ENCODE results near the gene TNFAIP8L1. TPM values are rescaled to one million over a fixed set of nuclear protein-coding genes. Genes with fewer than 3 reads are reported as not detected.
A peak's percentile ranks its signal among the peaks of the same experiment; 100 is the strongest.

The TNFAIP8L1 gene
- total RNA-seq, 1 experiment from 2014 or later, result 21.8 TPM

GRCh38 chr19:4622695-4623421 is 16.5 kb upstream of the TNFAIP8L1 start:
- no TSS peak for BruUV-seq (replicated peaks)
- Mint-ChIP-seq H3K4me1 (ENCODE audit: low read depth, unreplicated experiment) (no peaks in the 10 kb centered on the region), H3K27me3 (ENCODE audit: insufficient read depth, unreplicated experiment) (peaks cover 7% of the 10 kb centered on the region), H3K27ac (ENCODE audit: unreplicated experiment) (no peak overlapping the region), H3K9me3 (ENCODE audit: unreplicated experiment) (no peaks in the 10 kb centered on the region), H3K36me3 (ENCODE audit: insufficient read depth, unreplicated experiment) (no peaks in the 10 kb centered on the region), H3K4me3 (ENCODE audit: unreplicated experiment) (no peak overlapping the region)
- no peaks in the 10 kb centered on the region for H3K27me3 ChIP-seq (replicated peaks; ENCODE audit: control insufficient read depth, insufficient read depth, low read length)
- TF ChIP-seq, protein P1, sequence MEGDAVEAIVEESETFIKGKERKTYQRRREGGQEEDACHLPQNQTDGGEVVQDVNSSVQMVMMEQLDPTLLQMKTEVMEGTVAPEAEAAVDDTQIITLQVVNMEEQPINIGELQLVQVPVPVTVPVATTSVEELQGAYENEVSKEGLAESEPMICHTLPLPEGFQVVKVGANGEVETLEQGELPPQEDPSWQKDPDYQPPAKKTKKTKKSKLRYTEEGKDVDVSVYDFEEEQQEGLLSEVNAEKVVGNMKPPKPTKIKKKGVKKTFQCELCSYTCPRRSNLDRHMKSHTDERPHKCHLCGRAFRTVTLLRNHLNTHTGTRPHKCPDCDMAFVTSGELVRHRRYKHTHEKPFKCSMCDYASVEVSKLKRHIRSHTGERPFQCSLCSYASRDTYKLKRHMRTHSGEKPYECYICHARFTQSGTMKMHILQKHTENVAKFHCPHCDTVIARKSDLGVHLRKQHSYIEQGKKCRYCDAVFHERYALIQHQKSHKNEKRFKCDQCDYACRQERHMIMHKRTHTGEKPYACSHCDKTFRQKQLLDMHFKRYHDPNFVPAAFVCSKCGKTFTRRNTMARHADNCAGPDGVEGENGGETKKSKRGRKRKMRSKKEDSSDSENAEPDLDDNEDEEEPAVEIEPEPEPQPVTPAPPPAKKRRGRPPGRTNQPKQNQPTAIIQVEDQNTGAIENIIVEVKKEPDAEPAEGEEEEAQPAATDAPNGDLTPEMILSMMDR (IDR thresholded peaks at IDR 0.05; ENCODE audit: insufficient read depth in 1 of 2, low read depth in 1 of 2, low read length in 1 of 2, severe bottlenecking in 1 of 2, unreplicated experiment in 1 of 2), result peak in 1 of 2 experiments; percentile 38
- H3K4me1 ChIP-seq, result peaks cover 9% of the 10 kb centered on the region; the same call in 1 of the 2 replicates
- peak; percentile 56 to 59 for DNase-seq
- H3K36me3 ChIP-seq (ENCODE audit: control insufficient read depth, insufficient read depth, low read length), result no peaks in the 10 kb centered on the region
- ChIA-PET CTCF (interaction anchor here (0.6 to 1.1 kb wide), 3 partner anchors 11 to 33 kb away, joined by 3 to 4 read pairs (median 3); no protein-coding TSS in a partner anchor), POLR2A (no interaction called here)
- no peaks in the 10 kb centered on the region for H3K9me3 ChIP-seq
- H3K4me3 ChIP-seq (ENCODE audit: low read depth, low read length), result no peak overlapping the region
- intact Hi-C loops (cut with micrococcal nuclease; ENCODE audit: unreplicated experiment), result loop anchor here (5.0 kb wide), 1 partner anchor 36 kb away; no protein-coding TSS in a partner anchor

DNA sequence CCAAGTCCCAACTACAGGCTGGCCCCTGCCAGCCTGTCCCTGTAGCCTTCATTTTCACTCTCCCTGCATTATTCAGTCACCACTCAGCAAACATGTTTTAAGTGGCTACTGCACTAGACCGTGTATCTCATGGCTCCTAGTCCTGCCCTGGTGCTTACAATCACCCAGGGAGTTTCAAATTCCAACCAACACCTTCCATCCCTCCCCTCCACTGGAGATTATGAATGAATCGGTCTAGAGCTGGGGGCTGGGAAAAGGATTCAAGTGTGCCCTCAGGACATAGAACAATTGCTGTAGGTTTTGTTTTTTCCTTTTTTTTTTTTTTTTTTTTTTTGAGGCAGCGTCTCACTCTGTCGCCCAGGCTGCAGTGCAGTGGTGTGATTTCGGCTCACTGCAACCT is 15.0 kb upstream of the TNFAIP8L1 start:
- POLR2A ChIA-PET, result interaction anchor here (0.6 kb wide), 1 partner anchor 50 kb away, joined by 5 read pairs; no protein-coding TSS in a partner anchor
- no TSS peak for BruUV-seq (replicated peaks)
- Histone ChIP-seq H3K27me3 (replicated peaks; ENCODE audit: control insufficient read depth, insufficient read depth, low read length) (no peaks in the 10 kb centered on the region), H3K9me3 (no peaks in the 10 kb centered on the region), H3K4me3 (ENCODE audit: low read depth, low read length) (no peak overlapping the region), H3K36me3 (ENCODE audit: control insufficient read depth, insufficient read depth, low read length) (no peaks in the 10 kb centered on the region), H3K4me1 (peaks cover 9% of the 10 kb centered on the region; the same call in 1 of the 2 replicates)
- Mint-ChIP-seq H3K9me3 (ENCODE audit: unreplicated experiment) (no peaks in the 10 kb centered on the region), H3K36me3 (ENCODE audit: insufficient read depth, unreplicated experiment) (no peaks in the 10 kb centered on the region), H3K27me3 (ENCODE audit: insufficient read depth, unreplicated experiment) (peaks cover 3% of the 10 kb centered on the region), H3K4me3 (ENCODE audit: unreplicated experiment) (no peak overlapping the region), H3K4me1 (ENCODE audit: low read depth, unreplicated experiment) (no peaks in the 10 kb centered on the region), H3K27ac (ENCODE audit: unreplicated experiment) (no peak overlapping the region)
- intact Hi-C loops (cut with micrococcal nuclease; ENCODE audit: unreplicated experiment), result loop anchor here (5.0 kb wide), 1 partner anchor 37 kb away; no protein-coding TSS in a partner anchor
- TF ChIP-seq, protein P1 (IDR thresholded peaks at IDR 0.05; ENCODE audit: insufficient read depth in 1 of 2, low read depth in 1 of 2, low read length in 1 of 2, severe bottlenecking in 1 of 2, unreplicated experiment in 1 of 2), result no peak
- CTCF ChIA-PET, result interaction anchor here (0.8 kb wide), 1 partner anchor 37 kb away, joined by 5 read pairs; no protein-coding TSS in a partner anchor
- no peak for DNase-seq

- H3K27me3 Mint-ChIP-seq (ENCODE audit: insufficient read depth, unreplicated experiment), result no peaks in the 10 kb centered on the region
- Histone ChIP-seq H3K27me3 (replicated peaks; ENCODE audit: control insufficient read depth, insufficient read depth, low read length) (no peaks in the 10 kb centered on the region), H3K4me1 (peaks cover 9% of the 10 kb centered on the region; the same call in 1 of the 2 replicates), H3K36me3 (ENCODE audit: control insufficient read depth, insufficient read depth, low read length) (no peaks in the 10 kb centered on the region), H3K4me3 (ENCODE audit: low read depth, low read length) (no peak overlapping the region), H3K9me3 (no peaks in the 10 kb centered on the region)
- no TSS peak for BruUV-seq (replicated peaks)
- intact Hi-C loops (cut with micrococcal nuclease; ENCODE audit: unreplicated experiment), result loop anchor here (5.0 kb wide), 1 partner anchor 38 kb away; no protein-coding TSS in a partner anchor
- H3K9me3 Mint-ChIP-seq (ENCODE audit: unreplicated experiment), result no peaks in the 10 kb centered on the region
- H3K4me3 Mint-ChIP-seq (ENCODE audit: unreplicated experiment), result no peak overlapping the region
- ChIA-PET POLR2A (no interaction called here), CTCF (interaction anchor here (0.8 kb wide), 1 partner anchor 36 kb away, joined by 5 read pairs; no protein-coding TSS in a partner anchor)
- DNase-seq, result peak; percentile 48 to 68
- no peak overlapping the region for H3K27ac Mint-ChIP-seq (ENCODE audit: unreplicated experiment)
- TF ChIP-seq, protein P1 (IDR thresholded peaks at IDR 0.05; ENCODE audit: insufficient read depth in 1 of 2, low read depth in 1 of 2, low read length in 1 of 2, severe bottlenecking in 1 of 2, unreplicated experiment in 1 of 2), result peak in 1 of 2 experiments; percentile 42
- no peaks in the 10 kb centered on the region for H3K4me1 Mint-ChIP-seq (ENCODE audit: low read depth, unreplicated experiment)
- no peaks in the 10 kb centered on the region for H3K36me3 Mint-ChIP-seq (ENCODE audit: insufficient read depth, unreplicated experiment)
These were observed 14.5 kb upstream of the TNFAIP8L1 start for GRCh38 chr19:4624733-4625362.
